Upper lobe of left lung (tissue), 6 donors: ENCODE data around the gene CCM2L. TPM values are rescaled to one million over a fixed set of nuclear protein-coding genes. Genes with fewer than 3 reads are reported as not detected.

Source experiments
- ATAC-seq, 2 donors: fragments of 200-7000 bp; cut with Tn5 transposase; one replicate each; pipeline ENCODE4 v1.9.1; 2022; ENCODE audit warnings: mild to moderate bottlenecking in 2 of 2, moderate library complexity in 2 of 2; ENCODE audit not compliant: low FRiP score in 2 of 2
- DNase-seq, 2 donors: peaks; one replicate each; pipeline ENCODE4 v3.0.0-alpha.2; 2019 to 2020
- H3K27ac ChIP-seq, 4 donors: fragments of 200-600 bp; sonication (generic); one replicate each; pipeline ENCODE4 v1.5.1; 2016 to 2019
- H3K27me3 ChIP-seq, 4 donors: fragments of 200-600 bp; sonication (generic); one replicate each; pipeline ENCODE4 v1.5.1; 2017 to 2019
- H3K36me3 ChIP-seq, 4 donors: fragments of 200-600 bp; sonication (generic); one replicate each; pipeline ENCODE4 v1.5.1; 2016 to 2019
- H3K4me1 ChIP-seq, 4 donors: fragments of 200-600 bp; sonication (generic); one replicate each; pipeline ENCODE4 v1.5.1; 2018 to 2019
- H3K4me3 ChIP-seq, 4 donors: fragments of 200-600 bp; sonication (generic); one replicate each; pipeline ENCODE4 v1.5.1; 2017 to 2019; ENCODE audit warnings: mild to moderate bottlenecking in 2 of 4, moderate library complexity in 1 of 4
- H3K9me3 ChIP-seq, 4 donors: fragments of 200-600 bp; sonication (generic); one replicate each; pipeline ENCODE4 v1.5.1; 2018 to 2019
- EP300 ChIP-seq, 4 donors: sonication (generic); formaldehyde crosslinking; IDR thresholded peaks; one replicate each; pipeline ENCODE4 v1.5.1; 2017; ENCODE audit warnings: antibody characterized with exemption in 4 of 4, control low read depth in 2 of 4
- POLR2A ChIP-seq, 4 donors: fragments of 450-650 bp; IDR thresholded peaks; one replicate each; pipeline ENCODE4 v1.5.1; 2016 to 2017; ENCODE audit warnings: antibody characterized with exemption in 4 of 4, mild to moderate bottlenecking in 2 of 4
- POLR2AphosphoS5 ChIP-seq, 2 donors: sonication (generic); formaldehyde crosslinking; IDR thresholded peaks; one replicate each; pipeline ENCODE4 v1.5.1; 2017; ENCODE audit warnings: antibody characterized with exemption in 2 of 2
- WGBS, 2 donors: methylation state at CpG; one replicate each; pipeline ENCODE4 v1.1.5; 2017 to 2018; 5-methylcytosine and 5-hydroxymethylcytosine counted together
- total RNA-seq, 6 donors: library from RNA; depleted of rRNA in 4 of 6; stranded (reverse); fragments of >200 nt in 4 of 6; gene quantifications; one replicate each; pipeline versions ENCODE4 v1.1.0 to v1.2.1, GENCODE V29; 2016 to 2021
- TF ChIP-seq, protein P1 (sequence below), 6 experiments: fragments of 450-650 bp in 4 of 6; fragments of 200-600 bp in 2 of 6; sonication (generic) in 2 of 6; IDR thresholded peaks; one replicate each; pipeline ENCODE4 v1.5.1; 2016 to 2019; ENCODE audit warnings: antibody characterized with exemption in 6 of 6
- donor health status: DM: no; HTN: no; CAD: no; lungs with moderate emphysema.
- donor health status: DM: no; HTN: yes; CAD: no; lungs with severe emphysema.

Gene CCM2L
- total RNA-seq, 6 donors from 2014 or later: 4.2 to 29.2 (median 8.3) TPM

- H3K27me3 ChIP-seq: peaks cover 0 to 10% (median 4%) of the 10 kb centered on the region in 4 donors
- no peak for ATAC-seq
- no peaks in the 10 kb centered on the region for H3K36me3 ChIP-seq
- WGBS, 2 donors: 0 to 4% methylated on average over 15 to 26 of the region's 38 CpGs
- H3K4me1 ChIP-seq: peaks cover 3 to 14% (median 4%) of the 10 kb centered on the region in 4 donors
- no peaks in the 10 kb centered on the region for H3K9me3 ChIP-seq
- no peak for TF ChIP-seq POLR2A (IDR thresholded peaks at IDR 0.05)
- no peak for TF ChIP-seq POLR2AphosphoS5 (IDR thresholded peaks at IDR 0.05)
- TF ChIP-seq, protein P1, sequence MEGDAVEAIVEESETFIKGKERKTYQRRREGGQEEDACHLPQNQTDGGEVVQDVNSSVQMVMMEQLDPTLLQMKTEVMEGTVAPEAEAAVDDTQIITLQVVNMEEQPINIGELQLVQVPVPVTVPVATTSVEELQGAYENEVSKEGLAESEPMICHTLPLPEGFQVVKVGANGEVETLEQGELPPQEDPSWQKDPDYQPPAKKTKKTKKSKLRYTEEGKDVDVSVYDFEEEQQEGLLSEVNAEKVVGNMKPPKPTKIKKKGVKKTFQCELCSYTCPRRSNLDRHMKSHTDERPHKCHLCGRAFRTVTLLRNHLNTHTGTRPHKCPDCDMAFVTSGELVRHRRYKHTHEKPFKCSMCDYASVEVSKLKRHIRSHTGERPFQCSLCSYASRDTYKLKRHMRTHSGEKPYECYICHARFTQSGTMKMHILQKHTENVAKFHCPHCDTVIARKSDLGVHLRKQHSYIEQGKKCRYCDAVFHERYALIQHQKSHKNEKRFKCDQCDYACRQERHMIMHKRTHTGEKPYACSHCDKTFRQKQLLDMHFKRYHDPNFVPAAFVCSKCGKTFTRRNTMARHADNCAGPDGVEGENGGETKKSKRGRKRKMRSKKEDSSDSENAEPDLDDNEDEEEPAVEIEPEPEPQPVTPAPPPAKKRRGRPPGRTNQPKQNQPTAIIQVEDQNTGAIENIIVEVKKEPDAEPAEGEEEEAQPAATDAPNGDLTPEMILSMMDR (IDR thresholded peaks at IDR 0.05): no peak
- TF ChIP-seq EP300 (IDR thresholded peaks at IDR 0.05): no peak
- H3K4me3 ChIP-seq: peak within 1 kb of the TSS in 3 of 4 donors; percentile 33 to 47 (median 35)
- DNase-seq: peak in 1 of 2 donors; percentile 84
- H3K27ac ChIP-seq: no peak within 1 kb of the TSS
Measured at GRCh38 chr20:31967830-31968249, 42.4 kb upstream of the CCM2L start, which contains the start of gene XKR7. XKR7 (plus strand) TSS chr20:31968151; CDS start chr20:31968176, 25 bp downstream.

DNA sequence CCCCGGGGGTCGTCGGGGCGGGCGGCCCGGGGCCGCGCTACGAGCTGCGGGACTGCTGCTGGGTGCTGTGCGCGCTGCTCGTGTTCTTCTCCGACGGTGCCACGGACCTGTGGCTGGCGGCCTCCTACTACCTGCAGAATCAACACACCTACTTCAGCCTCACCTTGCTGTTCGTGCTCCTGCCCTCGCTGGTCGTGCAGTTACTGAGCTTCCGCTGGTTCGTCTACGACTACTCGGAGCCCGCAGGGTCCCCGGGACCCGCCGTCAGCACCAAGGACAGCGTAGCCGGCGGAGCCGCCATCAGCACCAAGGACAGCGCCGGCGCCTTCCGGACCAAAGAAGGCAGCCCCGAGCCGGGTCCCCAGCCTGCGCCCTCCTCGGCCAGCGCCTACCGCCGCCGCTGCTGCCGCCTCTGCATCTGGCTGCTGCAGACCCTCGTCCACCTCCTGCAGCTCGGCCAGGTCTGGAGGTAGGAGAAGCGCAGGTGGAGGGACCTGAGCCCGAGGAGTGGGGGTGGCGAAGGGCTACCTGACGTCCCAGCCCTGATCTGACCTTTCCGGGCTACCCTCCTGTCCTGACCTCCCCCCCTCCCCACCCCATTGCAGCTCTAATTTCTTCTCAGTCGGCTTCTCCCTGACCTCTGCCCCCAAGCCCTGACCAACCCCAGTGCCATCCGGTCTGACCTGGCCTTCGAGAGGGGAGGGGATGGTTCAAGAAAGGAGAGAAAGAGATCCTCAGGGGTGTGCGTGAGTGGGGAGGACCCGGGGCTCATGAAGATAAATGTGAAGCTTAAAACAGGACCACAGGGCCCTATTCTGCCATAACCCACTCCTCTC is 41.7 kb upstream of the CCM2L start:
- peak; percentile 84 to 93 for ATAC-seq
- peaks cover 0 to 10% (median 4%) of the 10 kb centered on the region in 4 donors for H3K27me3 ChIP-seq

GRCh38 chr20:31969991-31970390 is 40.2 kb upstream of the CCM2L start:
- H3K36me3 ChIP-seq: no peaks in the 10 kb centered on the region
- TF ChIP-seq POLR2A (IDR thresholded peaks at IDR 0.05) (no peak), POLR2AphosphoS5 (IDR thresholded peaks at IDR 0.05) (no peak)
- TF ChIP-seq, protein P1 (IDR thresholded peaks at IDR 0.05): no peak
- no peak overlapping the region for H3K4me3 ChIP-seq
- WGBS, 2 donors: 57 to 59% methylated on average over 5 of the region's 5 CpGs
- ATAC-seq: no peak
- DNase-seq: no peak
- H3K9me3 ChIP-seq: no peaks in the 10 kb centered on the region
- peaks cover 3 to 14% (median 4%) of the 10 kb centered on the region in 4 donors for H3K4me1 ChIP-seq
- H3K27ac ChIP-seq: no peak overlapping the region
- peaks cover 0 to 10% (median 4%) of the 10 kb centered on the region in 4 donors for H3K27me3 ChIP-seq

More for the DNA sequence above, 41.7 kb upstream of the CCM2L start:
- WGBS, 2 donors: 6 to 9% methylated on average over 10 to 26 of the region's 57 CpGs
- Histone ChIP-seq H3K4me1 (peaks cover 3 to 14% (median 4%) of the 10 kb centered on the region in 4 donors), H3K9me3 (no peaks in the 10 kb centered on the region), H3K27ac (no peak overlapping the region), H3K4me3 (peak overlapping the region in 3 of 4 donors; percentile 33 to 47 (median 35)), H3K36me3 (no peaks in the 10 kb centered on the region)
- TF ChIP-seq POLR2AphosphoS5 (IDR thresholded peaks at IDR 0.05): peak in 1 of 2 donors; percentile 15
- TF ChIP-seq, protein P1 (IDR thresholded peaks at IDR 0.05): no peak
- DNase-seq: peak; percentile 58 to 94

- Histone ChIP-seq H3K36me3 (no peaks in the 10 kb centered on the region), H3K4me3 (no peak overlapping the region), H3K27ac (no peak overlapping the region), H3K27me3 (peaks cover 0 to 4% (median 2%) of the 10 kb centered on the region in 4 donors), H3K9me3 (no peaks in the 10 kb centered on the region), H3K4me1 (peaks cover 3 to 14% (median 4%) of the 10 kb centered on the region in 4 donors)
- 27 to 38% methylated on average over 4 of the region's 4 CpGs for WGBS, 2 donors
- DNase-seq (no peak), ATAC-seq (no peak)
- TF ChIP-seq, protein P1 (IDR thresholded peaks at IDR 0.05): no peak
- TF ChIP-seq POLR2A (IDR thresholded peaks at IDR 0.05) (no peak), POLR2AphosphoS5 (IDR thresholded peaks at IDR 0.05) (no peak), EP300 (IDR thresholded peaks at IDR 0.05) (no peak)
Measured at GRCh38 chr20:31972471-31973021, 37.7 kb upstream of the CCM2L start.
